Mucosa of descending colon (tissue), 3 donors: ENCODE data around the gene VCL. TPM values are rescaled to one million over a fixed set of nuclear protein-coding genes. Genes with fewer than 3 reads are reported as not detected.

Experiments
- ATAC-seq: fragments of 200-7000 bp; cut with Tn5 transposase; one replicate; pipeline ENCODE4 v1.9.1; 2020; ENCODE audit warnings: mild to moderate bottlenecking, moderate library complexity
- DNase-seq, 3 donors: peaks; one replicate each; pipeline ENCODE4 v3.0.0-alpha.2; 2020
- H3K36me3 ChIP-seq: fragments of 200-600 bp; one replicate; pipeline ENCODE4 v1.8.0; 2021; ENCODE audit warnings: low read depth, mild to moderate bottlenecking
- H3K4me1 ChIP-seq: fragments of 200-600 bp; one replicate; pipeline ENCODE4 v1.8.0; 2021; ENCODE audit warnings: low read depth, mild to moderate bottlenecking
- H3K4me3 ChIP-seq: fragments of 200-600 bp; one replicate; pipeline ENCODE4 v1.8.0; 2021; ENCODE audit warnings: mild to moderate bottlenecking
- H3K9me3 ChIP-seq: fragments of 200-600 bp; one replicate; pipeline ENCODE4 v1.8.0; 2021; ENCODE audit warnings: mild to moderate bottlenecking
- intact Hi-C, 2 donors: fragments of 100-400 bp; cut with DNase I in 1 of 2; cut with micrococcal nuclease in 1 of 2; formaldehyde crosslinking; loops; one replicate each; pipeline versions ENCODE4 v1.11.0 to v1.11.1; 2022; cut with DNase I, micrococcal nuclease
- total RNA-seq, 3 donors: library from RNA; stranded (reverse); fragmentation: NEBNext Ultra II Directional in 2 of 3; extraction: Animal tissue kit (Norgen Biotek cat#: 25700) in 2 of 3; gene quantifications; one replicate each; pipeline versions ENCODE4 v1.2.1 to v1.2.4, GENCODE V29; 2021 to 2023
- TF ChIP-seq, protein P1 (sequence below): fragments of 200-600 bp; IDR thresholded peaks from one replicate; pipeline ENCODE4 v1.8.0; 2022; ENCODE audit warnings: antibody characterized with exemption, mild to moderate bottlenecking
- donor health status: DM: no; HTN: no; CAD: no; lungs with moderate emphysema.
- donor health status: DM: no; HTN: no; CAD: no.
- donor health status: DM: no; HTN: yes; CAD: no.

VCL gene
- total RNA-seq, 3 donors from 2014 or later = 114 to 292 (median 117) TPM

DNA sequence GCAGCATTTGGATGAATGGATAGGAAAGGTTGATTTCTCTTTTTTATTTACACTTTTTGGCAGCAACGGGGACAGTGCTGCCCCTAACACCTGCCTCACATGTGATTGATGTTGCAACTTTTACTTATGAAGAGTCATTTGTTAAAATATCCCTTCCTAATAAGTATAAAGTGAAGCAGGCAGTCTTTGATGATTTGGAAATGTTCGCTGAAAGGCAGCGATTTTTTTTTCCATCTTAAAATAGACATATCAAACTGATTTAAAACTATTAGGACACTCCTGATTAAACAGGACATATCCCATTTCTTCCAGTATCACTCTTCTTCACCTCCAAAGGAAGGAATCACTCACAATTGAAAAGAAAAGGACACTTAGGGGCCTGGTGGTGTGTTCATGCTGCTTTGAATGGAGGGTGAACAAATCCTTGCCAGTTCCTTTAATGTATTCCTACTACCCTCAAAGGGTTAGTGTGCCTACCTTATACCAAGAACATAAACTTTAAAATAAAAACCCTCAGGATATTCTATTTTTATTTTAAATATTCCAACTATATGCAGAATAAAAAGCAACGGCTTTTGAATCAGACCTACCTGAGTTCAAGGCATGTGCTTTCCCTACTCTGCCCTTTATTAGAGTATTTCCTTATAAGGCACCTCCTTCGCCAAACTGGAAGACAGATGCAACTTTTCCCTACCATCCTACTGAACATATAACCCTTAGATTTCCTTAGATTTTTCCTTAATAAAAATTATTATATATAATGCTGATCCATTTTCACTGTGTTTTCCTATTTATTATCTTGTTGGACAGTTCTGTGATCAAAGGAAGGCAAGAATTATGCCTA lies 154.2 kb downstream of the VCL start:
- Histone ChIP-seq H3K4me1 (peaks cover 5% of the 10 kb centered on the region), H3K36me3 (no peaks in the 10 kb centered on the region), H3K4me3 (peak overlapping the region; percentile 48), H3K9me3 (no peaks in the 10 kb centered on the region)
- intact Hi-C loops = no loop called here
- TF ChIP-seq, protein P1, sequence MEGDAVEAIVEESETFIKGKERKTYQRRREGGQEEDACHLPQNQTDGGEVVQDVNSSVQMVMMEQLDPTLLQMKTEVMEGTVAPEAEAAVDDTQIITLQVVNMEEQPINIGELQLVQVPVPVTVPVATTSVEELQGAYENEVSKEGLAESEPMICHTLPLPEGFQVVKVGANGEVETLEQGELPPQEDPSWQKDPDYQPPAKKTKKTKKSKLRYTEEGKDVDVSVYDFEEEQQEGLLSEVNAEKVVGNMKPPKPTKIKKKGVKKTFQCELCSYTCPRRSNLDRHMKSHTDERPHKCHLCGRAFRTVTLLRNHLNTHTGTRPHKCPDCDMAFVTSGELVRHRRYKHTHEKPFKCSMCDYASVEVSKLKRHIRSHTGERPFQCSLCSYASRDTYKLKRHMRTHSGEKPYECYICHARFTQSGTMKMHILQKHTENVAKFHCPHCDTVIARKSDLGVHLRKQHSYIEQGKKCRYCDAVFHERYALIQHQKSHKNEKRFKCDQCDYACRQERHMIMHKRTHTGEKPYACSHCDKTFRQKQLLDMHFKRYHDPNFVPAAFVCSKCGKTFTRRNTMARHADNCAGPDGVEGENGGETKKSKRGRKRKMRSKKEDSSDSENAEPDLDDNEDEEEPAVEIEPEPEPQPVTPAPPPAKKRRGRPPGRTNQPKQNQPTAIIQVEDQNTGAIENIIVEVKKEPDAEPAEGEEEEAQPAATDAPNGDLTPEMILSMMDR = no peak
- DNase-seq (no peak), ATAC-seq (no peak)

DNA sequence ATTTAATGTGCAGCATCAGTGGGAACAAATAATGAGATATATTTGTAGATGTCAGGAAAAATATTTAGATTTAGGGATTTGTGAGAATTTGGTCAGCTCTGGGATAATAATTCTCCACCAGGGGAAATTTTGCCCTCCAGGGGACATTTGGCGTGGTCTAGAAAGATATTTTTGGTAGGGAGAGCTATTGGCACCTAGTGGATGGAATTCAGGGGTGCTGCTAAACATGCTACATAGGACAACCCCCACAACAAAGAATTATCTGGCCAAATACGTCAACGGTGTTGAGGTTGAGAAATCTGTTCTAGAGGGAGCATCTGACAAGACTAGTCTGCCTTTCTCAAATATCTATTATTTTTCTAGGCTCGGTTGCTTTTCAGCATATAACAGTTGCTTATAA lies 155.2 kb downstream of the VCL start:
- ATAC-seq = no peak
- TF ChIP-seq, protein P1 = no peak
- H3K4me3 ChIP-seq = no peak overlapping the region
- no peaks in the 10 kb centered on the region for H3K36me3 ChIP-seq
- intact Hi-C loops = no loop called here
- H3K4me1 ChIP-seq = peaks cover 5% of the 10 kb centered on the region
- H3K9me3 ChIP-seq = no peaks in the 10 kb centered on the region
- no peak for DNase-seq

DNA sequence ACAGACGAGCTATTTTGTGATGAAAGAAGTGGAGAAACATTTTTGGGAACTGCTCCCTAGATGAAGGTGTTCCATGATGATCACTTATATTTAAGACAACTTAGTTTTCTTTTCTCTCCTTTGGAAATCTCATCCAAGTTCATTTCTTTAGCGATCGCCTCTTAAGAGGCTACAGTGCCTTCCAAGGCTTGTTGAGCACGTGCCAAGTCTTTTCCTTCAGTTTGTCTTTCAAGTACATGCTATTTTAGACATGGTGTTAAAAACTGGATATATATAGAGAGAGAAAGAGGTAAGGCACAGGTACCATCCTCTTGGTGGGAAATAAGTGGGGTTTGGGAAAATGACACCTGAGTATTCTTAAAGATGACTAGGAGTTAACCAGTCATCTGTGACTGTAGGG lies 155.8 kb downstream of the VCL start:
- Histone ChIP-seq H3K36me3 (no peaks in the 10 kb centered on the region), H3K4me3 (no peak overlapping the region), H3K4me1 (peaks cover 5% of the 10 kb centered on the region), H3K9me3 (no peaks in the 10 kb centered on the region)
- ATAC-seq (no peak), DNase-seq (no peak)
- TF ChIP-seq, protein P1 = no peak
- intact Hi-C loops = no loop called here

DNA sequence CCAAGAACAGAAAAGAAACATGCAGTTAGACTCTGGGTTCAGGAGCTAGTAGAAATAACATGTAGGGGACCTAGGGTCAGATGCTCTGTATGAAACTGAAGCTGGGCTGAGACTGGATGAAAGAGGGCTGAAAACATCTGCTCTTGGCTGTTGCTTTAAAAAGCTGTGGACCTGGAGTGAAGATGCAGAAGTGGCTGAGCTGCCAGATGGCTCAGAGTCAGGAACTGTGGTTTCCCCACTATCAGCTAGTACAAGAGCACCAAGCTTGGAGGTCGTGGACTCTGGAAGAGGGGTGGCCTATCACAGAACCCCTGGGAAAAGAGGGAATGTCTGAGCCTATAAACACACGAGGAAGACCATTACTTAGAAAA lies 159.0 kb downstream of the VCL start:
- no peak for DNase-seq
- H3K4me1 ChIP-seq = peaks cover 5% of the 10 kb centered on the region
- no peaks in the 10 kb centered on the region for H3K36me3 ChIP-seq
- no peaks in the 10 kb centered on the region for H3K9me3 ChIP-seq
- H3K4me3 ChIP-seq = no peak overlapping the region
- TF ChIP-seq, protein P1 = no peak
- intact Hi-C loops = no loop called here
- ATAC-seq = peak; percentile 19

DNA sequence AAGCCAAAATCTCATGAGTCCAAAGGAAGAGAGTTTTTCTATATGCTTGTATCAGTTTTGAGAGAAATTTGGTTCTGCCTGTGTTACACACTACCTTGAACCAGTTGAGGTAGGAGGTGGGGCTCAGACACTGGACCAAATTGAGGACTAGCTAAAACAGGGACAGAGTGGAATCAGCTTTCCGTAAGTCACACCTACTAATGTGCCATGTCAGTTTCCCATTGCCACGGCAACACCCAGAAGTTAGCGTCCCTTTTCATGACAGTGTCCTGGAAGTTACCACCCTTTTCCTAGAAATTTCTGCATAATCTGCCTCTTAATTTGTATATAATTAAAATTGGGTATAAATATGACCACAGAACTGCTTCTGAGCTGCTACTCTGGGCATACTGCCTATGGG lies 162.1 kb downstream of the VCL start:
- H3K4me3 ChIP-seq = no peak overlapping the region
- ATAC-seq = no peak
- H3K4me1 ChIP-seq = no peaks in the 10 kb centered on the region
- intact Hi-C loops = no loop called here
- no peaks in the 10 kb centered on the region for H3K36me3 ChIP-seq
- TF ChIP-seq, protein P1 = no peak
- no peaks in the 10 kb centered on the region for H3K9me3 ChIP-seq
- no peak for DNase-seq
